Stomach (tissue), 9 donors: ENCODE data around the gene CCN6. TPM values are rescaled to one million over a fixed set of nuclear protein-coding genes. Genes with fewer than 3 reads are reported as not detected.

Source experiments
- DNase-seq, 2 donors: peaks; one replicate each; pipeline versions ENCODE4 v3.0.0 to v3.0.0-alpha.2; 2013 to 2019
- H3K27ac ChIP-seq, 5 donors: fragments of 200-600 bp in 4 of 5; sonication (generic) in 4 of 5; one replicate each; pipeline ENCODE4 v1.5.1; 2013 to 2019; ENCODE audit warnings: mild to moderate bottlenecking in 1 of 5, moderate library complexity in 1 of 5
- H3K27me3 ChIP-seq, 3 donors: fragments of 200-600 bp; sonication (generic); one replicate each; pipeline ENCODE4 v1.5.1; 2017 to 2019; ENCODE audit warnings: mixed run types in 1 of 3
- H3K36me3 ChIP-seq, 4 donors: fragments of 200-600 bp; sonication (generic); 1 replicate in 3 of 4; 2 replicates in 1 of 4; pipeline ENCODE4 v1.5.1; 2016 to 2019
- H3K4me1 ChIP-seq, 4 donors: fragments of 200-600 bp; sonication (generic); one replicate each; pipeline ENCODE4 v1.5.1; 2016 to 2019
- H3K4me3 ChIP-seq, 4 donors: fragments of 200-600 bp; sonication (generic) in 3 of 4; one replicate each; pipeline ENCODE4 v1.5.1; 2016 to 2019; ENCODE audit warnings: mild to moderate bottlenecking in 1 of 4
- H3K9me3 ChIP-seq, 4 donors: fragments of 200-600 bp; sonication (generic); one replicate each; pipeline ENCODE4 v1.5.1; 2016 to 2019
- CTCF ChIP-seq, 7 experiments: fragments of 450-650 bp in 4 of 7; fragments of 200-600 bp in 3 of 7; sonication (generic) in 3 of 7; IDR thresholded peaks; one replicate each; pipeline ENCODE4 v1.5.1; 2016 to 2019; ENCODE audit warnings: antibody characterized with exemption in 7 of 7, control low read depth in 2 of 7, mild to moderate bottlenecking in 1 of 7
- EP300 ChIP-seq: sonication (generic); formaldehyde crosslinking; IDR thresholded peaks from one replicate; pipeline ENCODE4 v1.6.1; 2017; ENCODE audit warnings: antibody characterized with exemption
- POLR2A ChIP-seq, 4 donors: fragments of 450-650 bp; IDR thresholded peaks; one replicate each; pipeline ENCODE4 v1.6.1; 2016; ENCODE audit warnings: antibody characterized with exemption in 4 of 4, control low read depth in 2 of 4, mild to moderate bottlenecking in 1 of 4, moderate library complexity in 1 of 4
- POLR2AphosphoS5 ChIP-seq, 3 donors: sonication (generic); formaldehyde crosslinking; IDR thresholded peaks; one replicate each; pipeline ENCODE4 v1.6.1; 2016; ENCODE audit warnings: antibody characterized with exemption in 3 of 3
- WGBS, 5 donors: extraction: QIAGEN DNeasy Blood & Tissue Kit in 3 of 5; methylation state at CpG; one replicate each; pipeline versions ENCODE4 v1.1.5 to v1.1.7; 2013 to 2018; 5-methylcytosine and 5-hydroxymethylcytosine counted together
- intact Hi-C: fragments of 100-400 bp; cut with DNase I; formaldehyde crosslinking; loops from one replicate; pipeline ENCODE4 v1.15.1; 2023; ENCODE audit warnings: low total_unique reads
- polyA plus RNA-seq, 3 donors: library from polyadenylated mRNA; stranded (reverse); fragments of 200-250 nt; gene quantifications; one replicate each; pipeline ENCODE4 v1.2.3, GENCODE V29; 2013
- total RNA-seq, 5 donors: library from RNA; depleted of rRNA; stranded (reverse); fragments of >200 nt; gene quantifications; one replicate each; pipeline versions ENCODE4 v1.1.0 to v1.2.3, GENCODE V29; 2014 to 2016
- donor health status: healthy with polysubstance abuse.
- donor health status: Bipolar disorder and iron deficiency.
- donor health status: healthy.

CCN6 gene
- total and polyA plus RNA-seq, 8 donors: not detected

- H3K27ac ChIP-seq: peak overlapping the region in 3 of 5 donors; percentile 11 to 27 (median 16)
Measured at GRCh38 chr6:112018619-112019416, 35.1 kb upstream of the CCN6 start.

GRCh38 chr6:112019589-112019988 is 34.3 kb upstream of the CCN6 start:
- H3K4me1 ChIP-seq: peaks cover 15 to 43% (median 28%) of the 10 kb centered on the region in 4 donors

More at GRCh38 chr6:112018619-112019416, 35.1 kb upstream of the CCN6 start:
- Histone ChIP-seq H3K4me1 (peaks cover 15 to 48% (median 32%) of the 10 kb centered on the region in 4 donors), H3K27me3 (no peaks in the 10 kb centered on the region), H3K4me3 (no peak overlapping the region), H3K36me3 (no peaks in the 10 kb centered on the region), H3K9me3 (no peaks in the 10 kb centered on the region)
- DNase-seq: peak; percentile 48 to 73
- TF ChIP-seq CTCF (IDR thresholded peaks at IDR 0.05) (no peak), POLR2AphosphoS5 (IDR thresholded peaks at IDR 0.05) (peak in 1 of 3 donors; percentile 12), POLR2A (IDR thresholded peaks at IDR 0.05) (no peak)
- 15 to 29% (median 26%) methylated on average over 12 of the region's 12 CpGs for WGBS, 5 donors
- intact Hi-C loops: no loop called here

GRCh38 chr6:112021691-112022310 is 32.1 kb upstream of the CCN6 start:
- Histone ChIP-seq H3K36me3 (no peaks in the 10 kb centered on the region), H3K4me1 (peaks cover 15 to 35% (median 24%) of the 10 kb centered on the region in 4 donors), H3K9me3 (no peaks in the 10 kb centered on the region), H3K27me3 (no peaks in the 10 kb centered on the region), H3K4me3 (no peak overlapping the region), H3K27ac (no peak overlapping the region)
- intact Hi-C loops: no loop called here
- TF ChIP-seq POLR2A (IDR thresholded peaks at IDR 0.05): no peak
- TF ChIP-seq EP300: no peak
- no peak for TF ChIP-seq CTCF (IDR thresholded peaks at IDR 0.05)
- TF ChIP-seq POLR2AphosphoS5 (IDR thresholded peaks at IDR 0.05): no peak
- WGBS, 5 donors: 27 to 58% (median 35%) methylated on average over 6 of the region's 6 CpGs
- no peak for DNase-seq

More at GRCh38 chr6:112019589-112019988, 34.3 kb upstream of the CCN6 start:
- WGBS, 5 donors: 47 to 97% (median 93%) methylated on average over 1 of the region's 1 CpG
- Histone ChIP-seq H3K27ac (peak overlapping the region in 2 of 5 donors; percentile 23 to 27), H3K27me3 (no peaks in the 10 kb centered on the region), H3K4me3 (no peak overlapping the region), H3K36me3 (no peaks in the 10 kb centered on the region), H3K9me3 (no peaks in the 10 kb centered on the region)
- intact Hi-C loops: no loop called here
- TF ChIP-seq EP300 (no peak), CTCF (IDR thresholded peaks at IDR 0.05) (no peak), POLR2AphosphoS5 (IDR thresholded peaks at IDR 0.05) (no peak), POLR2A (IDR thresholded peaks at IDR 0.05) (no peak)
- DNase-seq: no peak

- no peak for DNase-seq
- H3K27ac ChIP-seq: no peak overlapping the region
- H3K4me3 ChIP-seq: no peak overlapping the region
- H3K27me3 ChIP-seq: no peaks in the 10 kb centered on the region
- TF ChIP-seq POLR2AphosphoS5 (IDR thresholded peaks at IDR 0.05): no peak
- no peak for TF ChIP-seq POLR2A (IDR thresholded peaks at IDR 0.05)
- TF ChIP-seq CTCF (IDR thresholded peaks at IDR 0.05): no peak
- no peak for TF ChIP-seq EP300
- intact Hi-C loops: no loop called here
- no peaks in the 10 kb centered on the region for H3K36me3 ChIP-seq
- no peaks in the 10 kb centered on the region for H3K9me3 ChIP-seq
- H3K4me1 ChIP-seq: peaks cover 15 to 33% (median 24%) of the 10 kb centered on the region in 4 donors
Measured at GRCh38 chr6:112022749-112023148, 31.2 kb upstream of the CCN6 start.
